H1 (cell line): Measurements from ENCODE around the gene GMNN. TPM values are rescaled to one million over a fixed set of nuclear protein-coding genes. Genes with fewer than 3 reads are reported as not detected.
A peak's percentile ranks its signal among the peaks of the same experiment; 100 is the strongest.

Experiments used
- CTCF ChIA-PET: fragments of 300-600 bp; sonication (Branson Sonifier 250); formaldehyde crosslinking; loops from one replicate; lab custom pipeline; 2021; ENCODE audit not compliant: partially characterized antibody; lab: Charles Lee
- POLR2A ChIA-PET: fragments of 300-600 bp; sonication (Branson Sonifier 250); formaldehyde crosslinking; loops from one replicate; lab custom pipeline; 2021; ENCODE audit warnings: inconsistent platforms; ENCODE audit not compliant: partially characterized antibody; lab: Charles Lee
- DNase-seq, 2 experiments: peaks; one replicate each; pipeline versions ENCODE4 v3.0.0 to v3.0.0-alpha.2; 2010 to 2022; ENCODE audit warnings: low spot score in 2 of 2, low read depth in 1 of 2, mixed read lengths in 1 of 2
- FAIRE-seq: peaks from 2 replicates; lab custom pipeline; 2011; peaks lifted over from hg19 to GRCh38; lab: Jason Lieb, UNC
- H2AFZ ChIP-seq: 2 replicates; pipeline ENCODE4 v1.8.1; 2012; ENCODE audit warnings: low read length, inconsistent platforms
- H2AK5ac ChIP-seq: 2 replicates; pipeline ENCODE4 v1.6.1; 2013; ENCODE audit warnings: low read depth, low read length
- H2BK120ac ChIP-seq: replicated peaks from 2 replicates; pipeline ENCODE3; 2013; ENCODE audit warnings: low read depth, low read length, inconsistent platforms
- H2BK12ac ChIP-seq: 2 replicates; pipeline ENCODE4 v1.6.1; 2013; ENCODE audit warnings: low read depth, low read length
- H2BK15ac ChIP-seq: 2 replicates; pipeline ENCODE4 v1.6.1; 2013; ENCODE audit warnings: low read length
- H2BK20ac ChIP-seq: 2 replicates; pipeline ENCODE4 v1.6.1; 2013; ENCODE audit warnings: low read length
- H2BK5ac ChIP-seq: 2 replicates; pipeline ENCODE4 v1.6.1; 2013; ENCODE audit warnings: low read depth, low read length
- H3K14ac ChIP-seq: 2 replicates; pipeline ENCODE4 v1.6.1; 2013; ENCODE audit warnings: inconsistent platforms; ENCODE audit not compliant: insufficient read length
- H3K18ac ChIP-seq: 2 replicates; pipeline ENCODE4 v1.6.1; 2013; ENCODE audit warnings: low read length; ENCODE audit errors: extremely low read depth
- H3K23ac ChIP-seq: 2 replicates; pipeline ENCODE4 v1.6.1; 2013; ENCODE audit warnings: inconsistent platforms; ENCODE audit not compliant: insufficient read length
- H3K23me2 ChIP-seq: 2 replicates; pipeline ENCODE4 v1.6.1; 2013; ENCODE audit warnings: low read depth, low read length
- H3K27ac ChIP-seq: 2 replicates; pipeline ENCODE4 v1.6.1; 2011; ENCODE audit warnings: low read depth, low read length, inconsistent platforms
- H3K27me3 ChIP-seq, 4 experiments: replicated peaks in 1 of 4; 1 replicate in 1 of 4; 2 replicates in 3 of 4; pipeline versions ENCODE4 v1.6.1 to v1.8.1; 2011 to 2013; ENCODE audit warnings: low read length in 3 of 4, mild to moderate bottlenecking in 3 of 4, inconsistent platforms in 2 of 4, mixed read lengths in 2 of 4, moderate library complexity in 1 of 4; ENCODE audit not compliant: control insufficient read depth in 3 of 4, insufficient read depth in 3 of 4; ENCODE audit errors: extremely low read depth in 1 of 4
- H3K36me3 ChIP-seq, 4 experiments: 2 replicates each; pipeline versions ENCODE4 v1.6.1 to v1.8.1; 2011 to 2013; ENCODE audit warnings: mild to moderate bottlenecking in 4 of 4, low read length in 3 of 4, moderate library complexity in 2 of 4, control low read depth in 1 of 4, inconsistent platforms in 1 of 4; ENCODE audit not compliant: insufficient read depth in 4 of 4, control insufficient read depth in 2 of 4
- H3K4ac ChIP-seq: replicated peaks from 2 replicates; pipeline ENCODE3; 2013; ENCODE audit warnings: low read length, low read depth, mixed read lengths, inconsistent platforms; ENCODE audit not compliant: insufficient read length
- H3K4me1 ChIP-seq, 4 experiments: replicated peaks in 1 of 4; 1 replicate in 1 of 4; 2 replicates in 3 of 4; pipeline versions ENCODE4 v1.6.1 to v1.8.1; 2011 to 2013; ENCODE audit warnings: low read length in 3 of 4, inconsistent platforms in 2 of 4, mixed read lengths in 1 of 4; ENCODE audit not compliant: insufficient read depth in 4 of 4, control insufficient read depth in 3 of 4
- H3K4me2 ChIP-seq, 2 experiments: 2 replicates each; pipeline versions ENCODE4 v1.6.1 to v1.8.1; 2011 to 2013; ENCODE audit warnings: low read depth in 2 of 2, low read length in 2 of 2, control low read depth in 1 of 2, inconsistent platforms in 1 of 2, mild to moderate bottlenecking in 1 of 2; ENCODE audit not compliant: insufficient read depth in 1 of 2
- H3K4me3 ChIP-seq, 4 experiments: fragments of 200-600, 300-600 bp in 1 of 4; sonication (generic), shearing (Covaris generic), sonication (Bioruptor Twin) in 1 of 4; 2 replicates each; pipeline versions ENCODE4 v1.5.1 to v1.8.1; 2011 to 2016; ENCODE audit warnings: low read length in 4 of 4, low read depth in 3 of 4, control low read depth in 2 of 4, inconsistent platforms in 2 of 4, mild to moderate bottlenecking in 2 of 4, mixed read lengths in 1 of 4, moderate library complexity in 1 of 4; ENCODE audit not compliant: insufficient read depth in 2 of 4; ENCODE audit errors: extremely low read depth in 1 of 4
- H3K56ac ChIP-seq: replicated peaks from 2 replicates; pipeline ENCODE3; 2013; ENCODE audit warnings: low read depth, mild to moderate bottlenecking, mixed read lengths, low read length, inconsistent platforms; ENCODE audit not compliant: insufficient read length
- H3K79me1 ChIP-seq: 2 replicates; pipeline ENCODE4 v1.6.1; 2013; ENCODE audit warnings: low read depth, low read length, control low read depth
- H3K79me2 ChIP-seq, 2 experiments: 2 replicates each; pipeline versions ENCODE4 v1.6.1 to v1.8.1; 2012 to 2013; ENCODE audit warnings: low read length in 2 of 2, mild to moderate bottlenecking in 2 of 2, inconsistent platforms in 1 of 2; ENCODE audit not compliant: insufficient read depth in 2 of 2, control insufficient read depth in 1 of 2
- H3K9ac ChIP-seq, 4 experiments: replicated peaks in 1 of 4; 1 replicate in 1 of 4; 2 replicates in 3 of 4; pipeline versions ENCODE4 v1.6.1 to v1.8.1; 2011 to 2013; ENCODE audit warnings: low read depth in 3 of 4, low read length in 3 of 4, control low read depth in 2 of 4, mild to moderate bottlenecking in 2 of 4, moderate library complexity in 2 of 4, inconsistent platforms in 1 of 4; ENCODE audit errors: extremely low read depth in 1 of 4
- H3K9me3 ChIP-seq, 2 experiments: 2 replicates each; pipeline versions ENCODE4 v1.6.1 to v1.8.1; 2012 to 2013; ENCODE audit warnings: mild to moderate bottlenecking in 2 of 2, moderate library complexity in 2 of 2, control low read depth in 1 of 2, inconsistent platforms in 1 of 2, low read depth in 1 of 2, low read length in 1 of 2, mixed read lengths in 1 of 2; ENCODE audit not compliant: insufficient read depth in 2 of 2
- H4K20me1 ChIP-seq, 2 experiments: replicated peaks in 1 of 2; 2 replicates each; pipeline versions ENCODE3 to v1.8.1; 2011 to 2013; ENCODE audit warnings: inconsistent platforms in 2 of 2, low read length in 2 of 2, mild to moderate bottlenecking in 1 of 2; ENCODE audit not compliant: insufficient read depth in 2 of 2, control insufficient read depth in 1 of 2
- H4K5ac ChIP-seq: 2 replicates; pipeline ENCODE4 v1.6.1; 2013; ENCODE audit warnings: low read length, low read depth, mixed read lengths, inconsistent platforms; ENCODE audit not compliant: insufficient read length
- H4K8ac ChIP-seq: 2 replicates; pipeline ENCODE4 v1.8.0; 2013; ENCODE audit warnings: mild to moderate bottlenecking, moderate library complexity, low read length, inconsistent platforms; ENCODE audit not compliant: insufficient read depth; ENCODE audit errors: extremely low read depth
- H4K91ac ChIP-seq: replicated peaks from 2 replicates; pipeline ENCODE3; 2013; ENCODE audit warnings: low read length, mixed read lengths, inconsistent platforms; ENCODE audit not compliant: insufficient read length
- BACH1 ChIP-seq: IDR thresholded peaks from 2 replicates; pipeline ENCODE4 v1.6.1; 2012; ENCODE audit warnings: low read length, improper control_type of control experiment
- CEBPB ChIP-seq: IDR thresholded peaks from 2 replicates; pipeline ENCODE4 v1.6.1; 2012; ENCODE audit warnings: low read depth, low read length
- EGR1 ChIP-seq: IDR thresholded peaks from 2 replicates; pipeline ENCODE4 v1.6.1; 2011; ENCODE audit warnings: low read depth, low read length, borderline replicate concordance
- EZH2 ChIP-seq: fragments of 200-600 bp; sonication (generic); IDR thresholded peaks from 2 replicates; pipeline ENCODE4 v1.7.1; 2012; ENCODE audit warnings: low read depth, mild to moderate bottlenecking, moderate library complexity, low read length, inconsistent platforms; ENCODE audit not compliant: severe bottlenecking
- FOSL1 ChIP-seq: IDR thresholded peaks from 2 replicates; pipeline ENCODE4 v1.6.1; 2011; ENCODE audit warnings: mild to moderate bottlenecking, low read depth, low read length, moderate library complexity; ENCODE audit not compliant: insufficient read depth
- MAFK ChIP-seq: IDR thresholded peaks from 2 replicates; pipeline ENCODE4 v1.6.1; 2012; ENCODE audit warnings: low read depth, mild to moderate bottlenecking, improper control_type of control experiment, low read length
- NANOG ChIP-seq: IDR thresholded peaks from 2 replicates; pipeline ENCODE4 v1.6.1; 2011; ENCODE audit warnings: low read length, low read depth, mild to moderate bottlenecking, inconsistent platforms; ENCODE audit not compliant: insufficient read depth, poor library complexity, severe bottlenecking
- NRF1 ChIP-seq: IDR thresholded peaks from 2 replicates; pipeline ENCODE4 v1.6.1; 2011; ENCODE audit warnings: mild to moderate bottlenecking, low read depth, low read length, improper control_type of control experiment
- WGBS, 2 experiments: shearing (Covaris generic) in 1 of 2; methylation state at CpG; one replicate each; pipeline versions ENCODE4 v1.1.6 to v1.1.7; 2013 to 2015; ENCODE audit warnings: low lambda C conversion rate in 2 of 2, mixed read lengths in 2 of 2, inconsistent platforms in 1 of 2, low coverage in 1 of 2, missing lambda C conversion rate in 1 of 2; ENCODE audit not compliant: insufficient replicate concordance in 2 of 2, insufficient coverage in 1 of 2, insufficient read length in 1 of 2; ENCODE audit errors: extremely low coverage in 1 of 2, missing lambda C conversion rate in 1 of 2; 5-methylcytosine and 5-hydroxymethylcytosine counted together
- polyA plus RNA-seq, 7 experiments: library from polyadenylated mRNA; depleted of rRNA in 3 of 7; stranded (reverse) in 5 of 7; unstranded in 2 of 7; fragments of >200 nt in 5 of 7; fragments of 200-250 nt in 2 of 7; gene quantifications; 1 replicate in 5 of 7; 2 replicates in 1 of 7; 4 replicates in 1 of 7; pipeline versions ENCODE4 v1.2.1 to v1.2.3, GENCODE V29; 2011 to 2013; ENCODE audit warnings: missing spikeins in 2 of 7, mixed read lengths in 2 of 7
- total RNA-seq: library from RNA; stranded (reverse); fragmentation: NEBNext Ultra II Directional; extraction: Animal tissue kit (Norgen Biotek cat#: 25700); gene quantifications from 2 replicates; pipeline ENCODE4 v1.2.1, GENCODE V29; 2021
- TF ChIP-seq, protein P1 (sequence below): IDR thresholded peaks from 2 replicates; pipeline ENCODE4 v1.6.1; 2011; ENCODE audit warnings: low read depth, mild to moderate bottlenecking, low read length; ENCODE audit not compliant: insufficient read depth

GMNN gene
- total and polyA plus RNA-seq, 2 of the 8 experiments (the other 6 are each of a cell fraction or from before 2014, with no cell fraction given) = 65.9 to 101 TPM

DNA sequence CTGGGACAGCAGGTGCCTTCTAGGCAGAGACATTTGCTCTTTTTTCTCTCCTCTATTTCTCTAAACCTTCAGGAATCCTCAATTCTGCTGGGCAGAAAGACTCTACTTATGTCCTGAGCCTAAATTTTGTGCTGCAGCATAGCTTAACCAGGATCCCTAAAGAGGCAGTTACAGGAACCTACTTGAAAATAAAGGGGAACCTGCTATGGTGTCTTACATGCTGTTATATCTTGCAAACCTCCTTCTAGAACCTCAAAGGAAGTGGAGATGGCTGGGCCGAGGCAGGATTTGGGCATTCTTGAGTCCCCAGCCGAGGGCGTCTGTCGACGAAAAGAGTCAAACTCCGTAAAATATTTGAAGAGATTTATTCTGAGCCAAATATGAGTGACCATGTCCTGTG, 17.1 kb upstream of the GMNN start:
- POLR2A ChIA-PET = no interaction called here
- Histone ChIP-seq H3K9ac (no peak overlapping the region), H3K79me1 (no peaks in the 10 kb centered on the region), H3K23ac (no peak overlapping the region), H3K27me3 (no peaks in the 10 kb centered on the region), H4K5ac (no peak overlapping the region), H2AFZ (peak overlapping the region; percentile 77; the same call in 1 of the 2 replicates), H3K27ac (no peak overlapping the region), H3K18ac (no peak overlapping the region), H3K4me1 (no peaks in the 10 kb centered on the region), H3K4me2 (no peak overlapping the region), H4K20me1 (no peaks in the 10 kb centered on the region), H3K9me3 (no peaks in the 10 kb centered on the region), H4K8ac (no peak overlapping the region), H3K36me3 (no peaks in the 10 kb centered on the region; a peak in 1 of 8 replicates), H2BK5ac (no peak overlapping the region), H3K23me2 (no peaks in the 10 kb centered on the region), H3K56ac (no peak overlapping the region), H4K91ac (no peak overlapping the region), H2BK12ac (no peak overlapping the region), H2BK120ac (no peak overlapping the region), H3K14ac (no peak overlapping the region), H2BK15ac (no peak overlapping the region), H3K4me3 (no peak overlapping the region), H2BK20ac (no peak overlapping the region), H3K79me2 (no peaks in the 10 kb centered on the region), H2AK5ac (no peak overlapping the region), H3K4ac (no peak overlapping the region)
- WGBS, 2 experiments = 93% methylated on average over 6 of the region's 6 CpGs; no CpG with 5 or more reads in 1 of the 2 experiments
- DNase-seq (no peak), FAIRE-seq (no peak)
- TF ChIP-seq MAFK (no peak), NANOG (no peak), EGR1 (no peak), FOSL1 (no peak), NRF1 (no peak), EZH2 (no peak), CEBPB (no peak), BACH1 (no peak)
- TF ChIP-seq, protein P1, sequence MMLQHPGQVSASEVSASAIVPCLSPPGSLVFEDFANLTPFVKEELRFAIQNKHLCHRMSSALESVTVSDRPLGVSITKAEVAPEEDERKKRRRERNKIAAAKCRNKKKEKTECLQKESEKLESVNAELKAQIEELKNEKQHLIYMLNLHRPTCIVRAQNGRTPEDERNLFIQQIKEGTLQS = no peak
- CTCF ChIA-PET = interaction anchor here (0.6 to 1.2 kb wide), 2 partner anchors 9 to 89 kb away, joined by 3 read pairs; no protein-coding TSS in a partner anchor
